Liver (tissue), 10 donors: ENCODE data around the gene PPP1R12C. TPM values are rescaled to one million over a fixed set of nuclear protein-coding genes. Genes with fewer than 3 reads are reported as not detected.

Experiments
- DNase-seq: peaks from one replicate; pipeline ENCODE4 v3.0.0-alpha.2; 2017; ENCODE audit warnings: low spot score
- H3K27ac ChIP-seq, 2 donors: one replicate each; pipeline ENCODE4 v1.7.0; 2013; ENCODE audit warnings: inconsistent platforms in 2 of 2, low read length in 2 of 2, control low read depth in 1 of 2, low read depth in 1 of 2, mild to moderate bottlenecking in 1 of 2
- H3K27me3 ChIP-seq, 4 donors: one replicate each; pipeline versions ENCODE4 v1.6.1 to v1.7.0; 2013; ENCODE audit warnings: low read length in 3 of 4, inconsistent platforms in 1 of 4, mild to moderate bottlenecking in 1 of 4, moderate library complexity in 1 of 4; ENCODE audit not compliant: control insufficient read depth in 4 of 4, insufficient read depth in 4 of 4
- H3K36me3 ChIP-seq, 4 donors: one replicate each; pipeline versions ENCODE4 v1.6.1 to v1.7.0; 2013; ENCODE audit warnings: low read length in 3 of 4, mild to moderate bottlenecking in 3 of 4, low read depth in 1 of 4, moderate library complexity in 1 of 4; ENCODE audit not compliant: control insufficient read depth in 4 of 4, insufficient read depth in 3 of 4
- H3K4me1 ChIP-seq, 4 donors: one replicate each; pipeline versions ENCODE4 v1.6.1 to v1.7.0; 2013; ENCODE audit warnings: low read length in 3 of 4, mild to moderate bottlenecking in 3 of 4, moderate library complexity in 1 of 4; ENCODE audit not compliant: control insufficient read depth in 4 of 4, insufficient read depth in 4 of 4
- H3K4me3 ChIP-seq, 3 donors: one replicate each; pipeline versions ENCODE4 v1.6.1 to v1.7.0; 2013; ENCODE audit warnings: low read length in 3 of 3, control low read depth in 1 of 3, low read depth in 1 of 3, mild to moderate bottlenecking in 1 of 3
- H3K9ac ChIP-seq, 2 donors: one replicate each; pipeline ENCODE4 v1.7.0; 2013; ENCODE audit warnings: low read length in 2 of 2, mild to moderate bottlenecking in 2 of 2, moderate library complexity in 2 of 2, control low read depth in 1 of 2, low read depth in 1 of 2
- H3K9me3 ChIP-seq, 4 donors: one replicate each; pipeline versions ENCODE4 v1.6.1 to v1.7.0; 2013; ENCODE audit warnings: low read length in 3 of 4; ENCODE audit not compliant: control insufficient read depth in 4 of 4
- FOXA1 ChIP-seq: IDR thresholded peaks from 2 replicates; pipeline ENCODE4 v1.6.1; 2016; ENCODE audit warnings: antibody characterized with exemption
- GABPA ChIP-seq, 2 donors: IDR thresholded peaks in 1 of 2; conservative IDR thresholded peaks in 1 of 2; 2 replicates each; pipeline ENCODE4 v1.6.1; 2016; ENCODE audit warnings: antibody characterized with exemption in 2 of 2, mild to moderate bottlenecking in 1 of 2, moderate library complexity in 1 of 2
- HNF4A ChIP-seq, 2 donors: conservative IDR thresholded peaks; 2 replicates each; pipeline ENCODE4 v1.6.1; 2016; ENCODE audit warnings: antibody characterized with exemption in 2 of 2, mild to moderate bottlenecking in 2 of 2
- MAX ChIP-seq: IDR thresholded peaks from 2 replicates; pipeline ENCODE4 v1.6.1; 2016; ENCODE audit warnings: antibody characterized with exemption
- NR2F2 ChIP-seq: IDR thresholded peaks from 2 replicates; pipeline ENCODE4 v1.6.1; 2016; ENCODE audit warnings: antibody characterized with exemption
- RAD21 ChIP-seq, 2 donors: IDR thresholded peaks; 2 replicates each; pipeline ENCODE4 v1.6.1; 2016; ENCODE audit warnings: antibody characterized with exemption in 2 of 2, mild to moderate bottlenecking in 2 of 2
- REST ChIP-seq: IDR thresholded peaks from 2 replicates; pipeline ENCODE4 v1.6.1; 2016; ENCODE audit warnings: antibody characterized with exemption, mild to moderate bottlenecking
- RXRA ChIP-seq, 2 donors: IDR thresholded peaks; 2 replicates each; pipeline ENCODE4 v1.6.1; 2017 to 2018; ENCODE audit warnings: antibody characterized with exemption in 2 of 2, mild to moderate bottlenecking in 1 of 2
- SP1 ChIP-seq: IDR thresholded peaks from 2 replicates; pipeline ENCODE4 v1.6.1; 2018; ENCODE audit warnings: antibody characterized with exemption, mild to moderate bottlenecking
- TAF1 ChIP-seq: conservative IDR thresholded peaks from 2 replicates; pipeline ENCODE4 v1.6.1; 2016; ENCODE audit warnings: antibody characterized with exemption, mild to moderate bottlenecking
- YY1 ChIP-seq: IDR thresholded peaks from 2 replicates; pipeline ENCODE4 v1.6.1; 2016; ENCODE audit warnings: antibody characterized with exemption, mild to moderate bottlenecking
- ZBTB33 ChIP-seq: IDR thresholded peaks from 2 replicates; pipeline ENCODE4 v1.6.1; 2016; ENCODE audit warnings: antibody characterized with exemption
- WGBS: extraction: QIAGEN DNeasy Blood & Tissue Kit; methylation state at CpG from one replicate; pipeline ENCODE4 v1.1.7; 2013; 5-methylcytosine and 5-hydroxymethylcytosine counted together
- polyA plus RNA-seq, 2 donors: library from polyadenylated mRNA; stranded (reverse) in 1 of 2; unstranded in 1 of 2; fragments of 200-250 nt in 1 of 2; fragments of >200 nt in 1 of 2; fragmentation: Nextera tagmentation in 1 of 2; extraction: Ambion mirVana in 1 of 2; gene quantifications; one replicate each; pipeline versions ENCODE4 v1.2.1 to v1.2.3, GENCODE V29; 2013 to 2015
- small RNA-seq: library from RNA; depleted of rRNA; stranded (forward); fragments of <200 nt; gene quantifications from one replicate; pipeline ENCODE3, GENCODE V24; 2014
- total RNA-seq, 2 donors: library from RNA; depleted of rRNA; stranded (reverse); fragments of >200 nt; gene quantifications; one replicate each; pipeline ENCODE4 v1.2.3, GENCODE V29; 2014
- TF ChIP-seq, protein P1 (sequence below): fragments of 150-350 bp; IDR thresholded peaks from 2 replicates; pipeline ENCODE4 v1.5.1; 2017; ENCODE audit warnings: improper control_type of control experiment, low read depth, low read length; ENCODE audit not compliant: missing input control
- donor health status: healthy.
- donor health status: healthy.
- donor health status: healthy.
- donor health status: healthy.
- donor health status: healthy.

PPP1R12C gene
- total and polyA plus RNA-seq, 4 donors: 7.4 to 35.8 (median 24.9) TPM

DNA sequence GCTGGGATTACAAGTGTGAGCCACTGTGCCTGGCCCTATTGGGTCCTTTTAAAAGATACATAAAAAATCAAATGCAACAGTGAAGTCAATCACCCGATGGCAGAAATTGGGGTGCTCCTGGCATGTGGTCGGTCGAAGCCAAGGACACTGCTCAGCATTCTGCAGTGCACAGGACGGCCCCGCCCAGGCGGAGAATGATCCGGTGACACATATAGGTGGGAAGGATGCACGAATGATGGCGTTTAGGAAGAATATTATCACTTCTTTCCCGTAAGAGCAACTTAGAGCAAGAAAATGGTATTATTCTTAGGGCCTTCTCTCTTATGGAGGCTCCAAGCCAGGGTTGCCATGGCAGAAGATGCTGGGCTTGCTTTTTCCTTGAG lies 76.2 kb downstream of the PPP1R12C start:
- DNase-seq: no peak
- Histone ChIP-seq H3K27me3 (no peaks in the 10 kb centered on the region), H3K36me3 (peaks cover 8 to 26% (median 10%) of the 10 kb centered on the region in 4 donors), H3K9me3 (no peaks in the 10 kb centered on the region), H3K9ac (no peak overlapping the region), H3K27ac (peak overlapping the region in 1 of 2 donors; percentile 0), H3K4me1 (no peaks in the 10 kb centered on the region), H3K4me3 (no peak overlapping the region)
- TF ChIP-seq, protein P1, sequence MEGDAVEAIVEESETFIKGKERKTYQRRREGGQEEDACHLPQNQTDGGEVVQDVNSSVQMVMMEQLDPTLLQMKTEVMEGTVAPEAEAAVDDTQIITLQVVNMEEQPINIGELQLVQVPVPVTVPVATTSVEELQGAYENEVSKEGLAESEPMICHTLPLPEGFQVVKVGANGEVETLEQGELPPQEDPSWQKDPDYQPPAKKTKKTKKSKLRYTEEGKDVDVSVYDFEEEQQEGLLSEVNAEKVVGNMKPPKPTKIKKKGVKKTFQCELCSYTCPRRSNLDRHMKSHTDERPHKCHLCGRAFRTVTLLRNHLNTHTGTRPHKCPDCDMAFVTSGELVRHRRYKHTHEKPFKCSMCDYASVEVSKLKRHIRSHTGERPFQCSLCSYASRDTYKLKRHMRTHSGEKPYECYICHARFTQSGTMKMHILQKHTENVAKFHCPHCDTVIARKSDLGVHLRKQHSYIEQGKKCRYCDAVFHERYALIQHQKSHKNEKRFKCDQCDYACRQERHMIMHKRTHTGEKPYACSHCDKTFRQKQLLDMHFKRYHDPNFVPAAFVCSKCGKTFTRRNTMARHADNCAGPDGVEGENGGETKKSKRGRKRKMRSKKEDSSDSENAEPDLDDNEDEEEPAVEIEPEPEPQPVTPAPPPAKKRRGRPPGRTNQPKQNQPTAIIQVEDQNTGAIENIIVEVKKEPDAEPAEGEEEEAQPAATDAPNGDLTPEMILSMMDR: no peak
- TF ChIP-seq ZBTB33 (no peak), REST (no peak), GABPA (IDR thresholded peaks at IDR 0.05 in 1 of 2, conservative IDR thresholded peaks at IDR 0.05 in 1 of 2) (no peak), MAX (no peak), RAD21 (IDR thresholded peaks at IDR 0.05) (no peak), HNF4A (conservative IDR thresholded peaks at IDR 0.05) (no peak), FOXA1 (no peak), TAF1 (no peak), RXRA (IDR thresholded peaks at IDR 0.05) (no peak), SP1 (no peak), YY1 (no peak), NR2F2 (no peak)
- 86% methylated on average over 10 of the region's 10 CpGs for WGBS

Small RNAs within 50 kb of the gene (small RNA-seq; reads per million reads assigned to genes)
- not detected for gene MIR7975
- not detected for gene RF01210

Other genes with a start within 250 kb of the PPP1R12C start
- gene FCAR, start 243.4 kb downstream of the PPP1R12C start, total RNA-seq: 1 to 10 TPM; 2.2 to 2.4 TPM
- under 1 TPM in 1 of 2 donors, not detected in 1; 0.39 TPM for gene FCAR, start 243.4 kb downstream of the PPP1R12C start, polyA plus RNA-seq
- 1 to 10 TPM; 1.2 to 1.8 TPM for gene NCR1, start 211.5 kb downstream of the PPP1R12C start, total RNA-seq
- gene NCR1, start 211.5 kb downstream of the PPP1R12C start, polyA plus RNA-seq: under 1 TPM; 0.37 to 0.60 TPM
- not detected for gene NLRP7, start 170.1 kb downstream of the PPP1R12C start, total RNA-seq
- gene NLRP7, start 170.1 kb downstream of the PPP1R12C start, polyA plus RNA-seq: not detected
- gene NLRP2, start 151.3 kb downstream of the PPP1R12C start, total RNA-seq: 1 to 10 TPM in 1 of 2 donors, under 1 TPM in 1; 0.59 to 2.2 TPM
- under 1 TPM; 0.18 to 0.32 TPM for gene NLRP2, start 151.3 kb downstream of the PPP1R12C start, polyA plus RNA-seq
- gene GP6, start 79.4 kb downstream of the PPP1R12C start, total RNA-seq: 1 to 10 TPM in 1 of 2 donors, under 1 TPM in 1; 0.17 to 1.4 TPM
- gene GP6, start 79.4 kb downstream of the PPP1R12C start, polyA plus RNA-seq: under 1 TPM; 0.13 to 0.16 TPM
- 10 to 100 TPM in 1 of 2 donors, 1 to 10 TPM in 1; 8.9 to 11.7 TPM for gene RDH13, start 54.5 kb downstream of the PPP1R12C start, total RNA-seq
- gene RDH13, start 54.5 kb downstream of the PPP1R12C start, polyA plus RNA-seq: 10 to 100 TPM in 1 of 2 donors, 1 to 10 TPM in 1; 9.0 to 10.1 TPM
- gene EPS8L1, start 41.8 kb downstream of the PPP1R12C start, total RNA-seq: 1 to 10 TPM in 1 of 2 donors, under 1 TPM in 1; 0.65 to 1.5 TPM
- 1 to 10 TPM in 1 of 2 donors, under 1 TPM in 1; 0.40 to 1.1 TPM for gene EPS8L1, start 41.8 kb downstream of the PPP1R12C start, polyA plus RNA-seq
- under 1 TPM in 1 of 2 donors, not detected in 1; 0.28 TPM for gene TNNT1, start 31.6 kb upstream of the PPP1R12C start, total RNA-seq
- under 1 TPM in 1 of 2 donors, not detected in 1; 0.15 TPM for gene TNNT1, start 31.6 kb upstream of the PPP1R12C start, polyA plus RNA-seq
- not detected for gene TNNI3, start 40.1 kb upstream of the PPP1R12C start, total RNA-seq
- gene TNNI3, start 40.1 kb upstream of the PPP1R12C start, polyA plus RNA-seq: not detected
- gene DNAAF3, start 49.0 kb upstream of the PPP1R12C start, total RNA-seq: under 1 TPM; 0.23 to 0.50 TPM
- under 1 TPM; 0.18 to 0.64 TPM for gene DNAAF3, start 49.0 kb upstream of the PPP1R12C start, polyA plus RNA-seq
- under 1 TPM in 1 of 2 donors, not detected in 1; under 0.01 TPM for gene SYT5, start 62.7 kb upstream of the PPP1R12C start, total RNA-seq
- not detected for gene SYT5, start 62.7 kb upstream of the PPP1R12C start, polyA plus RNA-seq
- 10 to 100 TPM in 1 of 2 donors, 1 to 10 TPM in 1; 3.1 to 18.5 TPM for gene PTPRH, start 91.9 kb upstream of the PPP1R12C start, total RNA-seq
- 10 to 100 TPM in 1 of 2 donors, 1 to 10 TPM in 1; 4.3 to 20.4 TPM for gene PTPRH, start 91.9 kb upstream of the PPP1R12C start, polyA plus RNA-seq
- gene TMEM86B, start 111.1 kb upstream of the PPP1R12C start, total RNA-seq: 10 to 100 TPM in 1 of 2 donors, 1 to 10 TPM in 1; 4.8 to 13.7 TPM
- gene TMEM86B, start 111.1 kb upstream of the PPP1R12C start, polyA plus RNA-seq: 10 to 100 TPM; 19.4 to 20.1 TPM
- 10 to 100 TPM; 24.6 to 40.1 TPM for gene PPP6R1, start 141.4 kb upstream of the PPP1R12C start, total RNA-seq
- gene PPP6R1, start 141.4 kb upstream of the PPP1R12C start, polyA plus RNA-seq: 10 to 100 TPM in 1 of 2 donors, 1 to 10 TPM in 1; 5.5 to 20.4 TPM
- 10 to 100 TPM in 1 of 2 donors, 1 to 10 TPM in 1; 9.4 to 11.6 TPM for gene HSPBP1, start 162.5 kb upstream of the PPP1R12C start, total RNA-seq
- gene HSPBP1, start 162.5 kb upstream of the PPP1R12C start, polyA plus RNA-seq: 10 to 100 TPM; 15.3 to 31.6 TPM
- gene BRSK1, start 166.4 kb upstream of the PPP1R12C start, total RNA-seq: under 1 TPM; 0.42 to 0.65 TPM
- gene BRSK1, start 166.4 kb upstream of the PPP1R12C start, polyA plus RNA-seq: under 1 TPM in 1 of 2 donors, not detected in 1; 0.10 TPM
- 1 to 10 TPM; 2.1 to 3.3 TPM for gene TMEM150B, start 207.7 kb upstream of the PPP1R12C start, total RNA-seq
- gene TMEM150B, start 207.7 kb upstream of the PPP1R12C start, polyA plus RNA-seq: 1 to 10 TPM in 1 of 2 donors, under 1 TPM in 1; 0.81 to 1.8 TPM
- gene KMT5C, start 222.2 kb upstream of the PPP1R12C start, total RNA-seq: 10 to 100 TPM in 1 of 2 donors, 1 to 10 TPM in 1; 3.9 to 11.6 TPM
- 1 to 10 TPM; 1.1 to 2.1 TPM for gene KMT5C, start 222.2 kb upstream of the PPP1R12C start, polyA plus RNA-seq
- gene COX6B2, start 237.1 kb upstream of the PPP1R12C start, total RNA-seq: not detected
- gene COX6B2, start 237.1 kb upstream of the PPP1R12C start, polyA plus RNA-seq: not detected
- gene GARIN5B, start 245.6 kb upstream of the PPP1R12C start, total RNA-seq: not detected
- gene GARIN5B, start 245.6 kb upstream of the PPP1R12C start, polyA plus RNA-seq: not detected